ENCODE results near the gene TRPM7.

The TRPM7 gene, protein sequence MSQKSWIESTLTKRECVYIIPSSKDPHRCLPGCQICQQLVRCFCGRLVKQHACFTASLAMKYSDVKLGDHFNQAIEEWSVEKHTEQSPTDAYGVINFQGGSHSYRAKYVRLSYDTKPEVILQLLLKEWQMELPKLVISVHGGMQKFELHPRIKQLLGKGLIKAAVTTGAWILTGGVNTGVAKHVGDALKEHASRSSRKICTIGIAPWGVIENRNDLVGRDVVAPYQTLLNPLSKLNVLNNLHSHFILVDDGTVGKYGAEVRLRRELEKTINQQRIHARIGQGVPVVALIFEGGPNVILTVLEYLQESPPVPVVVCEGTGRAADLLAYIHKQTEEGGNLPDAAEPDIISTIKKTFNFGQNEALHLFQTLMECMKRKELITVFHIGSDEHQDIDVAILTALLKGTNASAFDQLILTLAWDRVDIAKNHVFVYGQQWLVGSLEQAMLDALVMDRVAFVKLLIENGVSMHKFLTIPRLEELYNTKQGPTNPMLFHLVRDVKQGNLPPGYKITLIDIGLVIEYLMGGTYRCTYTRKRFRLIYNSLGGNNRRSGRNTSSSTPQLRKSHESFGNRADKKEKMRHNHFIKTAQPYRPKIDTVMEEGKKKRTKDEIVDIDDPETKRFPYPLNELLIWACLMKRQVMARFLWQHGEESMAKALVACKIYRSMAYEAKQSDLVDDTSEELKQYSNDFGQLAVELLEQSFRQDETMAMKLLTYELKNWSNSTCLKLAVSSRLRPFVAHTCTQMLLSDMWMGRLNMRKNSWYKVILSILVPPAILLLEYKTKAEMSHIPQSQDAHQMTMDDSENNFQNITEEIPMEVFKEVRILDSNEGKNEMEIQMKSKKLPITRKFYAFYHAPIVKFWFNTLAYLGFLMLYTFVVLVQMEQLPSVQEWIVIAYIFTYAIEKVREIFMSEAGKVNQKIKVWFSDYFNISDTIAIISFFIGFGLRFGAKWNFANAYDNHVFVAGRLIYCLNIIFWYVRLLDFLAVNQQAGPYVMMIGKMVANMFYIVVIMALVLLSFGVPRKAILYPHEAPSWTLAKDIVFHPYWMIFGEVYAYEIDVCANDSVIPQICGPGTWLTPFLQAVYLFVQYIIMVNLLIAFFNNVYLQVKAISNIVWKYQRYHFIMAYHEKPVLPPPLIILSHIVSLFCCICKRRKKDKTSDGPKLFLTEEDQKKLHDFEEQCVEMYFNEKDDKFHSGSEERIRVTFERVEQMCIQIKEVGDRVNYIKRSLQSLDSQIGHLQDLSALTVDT (N-terminal part only)

DNA sequence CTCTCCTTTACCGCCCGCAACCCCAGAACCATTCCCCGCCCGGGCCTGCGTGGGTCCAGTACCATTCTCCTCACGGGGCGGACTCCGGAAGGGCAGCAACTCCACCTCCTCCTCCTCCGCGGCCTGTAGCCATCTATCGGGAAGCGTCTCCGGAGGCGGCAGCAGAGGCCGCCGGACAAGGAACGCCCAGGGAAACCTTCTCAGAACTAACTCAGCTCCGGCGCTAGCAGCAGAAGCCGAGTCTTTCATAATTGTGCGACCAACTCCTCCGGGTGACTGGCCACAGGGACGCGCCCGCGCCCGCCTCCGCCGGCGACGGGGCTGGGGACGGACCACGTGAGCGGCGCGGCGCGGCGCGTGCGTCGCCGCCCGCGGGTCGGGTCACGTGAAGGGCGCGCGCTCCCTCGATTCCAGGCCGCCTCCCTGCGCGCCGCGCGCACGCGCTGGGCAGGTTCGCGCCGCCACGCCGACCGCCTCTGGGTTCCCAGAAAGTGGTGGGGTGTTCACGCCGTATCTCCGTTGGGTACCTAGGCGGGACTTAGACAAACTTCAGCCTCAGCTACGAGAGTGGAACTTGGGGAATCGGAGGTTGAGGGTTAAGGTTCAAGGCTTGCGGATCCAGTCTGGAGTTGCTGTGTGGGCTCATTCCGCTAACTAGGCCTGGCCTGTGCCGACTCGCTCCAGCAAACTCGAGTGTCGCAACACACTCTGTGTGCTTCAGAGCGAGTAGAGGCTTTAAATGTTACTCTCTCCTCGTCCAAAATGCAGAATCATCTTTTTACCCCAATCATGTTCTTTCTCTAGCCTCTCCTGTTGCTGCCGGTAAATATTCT is at the start of gene TRPM7:
TSS of gene TRPM7 (minus strand) at position 329 of the 833 bp plus-strand sequence. CDS start at position 65, 264 bp downstream.
- H3K27ac ChIP-seq: peak within 1 kb of the TSS; percentile 93
- H2AFZ ChIP-seq: peak within 1 kb of the TSS; percentile 94
- H3K79me2 ChIP-seq: peaks cover 10% of the 10 kb centered on the region
- peak within 1 kb of the TSS; percentile 89 for H3K9ac ChIP-seq
- H3K4me2 ChIP-seq (ENCODE audit: low read length): peak within 1 kb of the TSS; percentile 90
- no peaks in the 10 kb centered on the region for H3K27me3 ChIP-seq (ENCODE audit: control insufficient read depth, insufficient read depth, low read length)
- H3K9me3 ChIP-seq (ENCODE audit: control insufficient read depth, low read length): no peaks in the 10 kb centered on the region
- TF ChIP-seq, protein P1, sequence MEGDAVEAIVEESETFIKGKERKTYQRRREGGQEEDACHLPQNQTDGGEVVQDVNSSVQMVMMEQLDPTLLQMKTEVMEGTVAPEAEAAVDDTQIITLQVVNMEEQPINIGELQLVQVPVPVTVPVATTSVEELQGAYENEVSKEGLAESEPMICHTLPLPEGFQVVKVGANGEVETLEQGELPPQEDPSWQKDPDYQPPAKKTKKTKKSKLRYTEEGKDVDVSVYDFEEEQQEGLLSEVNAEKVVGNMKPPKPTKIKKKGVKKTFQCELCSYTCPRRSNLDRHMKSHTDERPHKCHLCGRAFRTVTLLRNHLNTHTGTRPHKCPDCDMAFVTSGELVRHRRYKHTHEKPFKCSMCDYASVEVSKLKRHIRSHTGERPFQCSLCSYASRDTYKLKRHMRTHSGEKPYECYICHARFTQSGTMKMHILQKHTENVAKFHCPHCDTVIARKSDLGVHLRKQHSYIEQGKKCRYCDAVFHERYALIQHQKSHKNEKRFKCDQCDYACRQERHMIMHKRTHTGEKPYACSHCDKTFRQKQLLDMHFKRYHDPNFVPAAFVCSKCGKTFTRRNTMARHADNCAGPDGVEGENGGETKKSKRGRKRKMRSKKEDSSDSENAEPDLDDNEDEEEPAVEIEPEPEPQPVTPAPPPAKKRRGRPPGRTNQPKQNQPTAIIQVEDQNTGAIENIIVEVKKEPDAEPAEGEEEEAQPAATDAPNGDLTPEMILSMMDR (IDR thresholded peaks at IDR 0.05): no peak
- no peaks in the 10 kb centered on the region for H3K4me1 ChIP-seq
- peak within 1 kb of the TSS; percentile 88 for H3K4me3 ChIP-seq (ENCODE audit: low read depth, low read length)
- no peaks in the 10 kb centered on the region for H3K36me3 ChIP-seq (ENCODE audit: control insufficient read depth, insufficient read depth, low read length)

DNA sequence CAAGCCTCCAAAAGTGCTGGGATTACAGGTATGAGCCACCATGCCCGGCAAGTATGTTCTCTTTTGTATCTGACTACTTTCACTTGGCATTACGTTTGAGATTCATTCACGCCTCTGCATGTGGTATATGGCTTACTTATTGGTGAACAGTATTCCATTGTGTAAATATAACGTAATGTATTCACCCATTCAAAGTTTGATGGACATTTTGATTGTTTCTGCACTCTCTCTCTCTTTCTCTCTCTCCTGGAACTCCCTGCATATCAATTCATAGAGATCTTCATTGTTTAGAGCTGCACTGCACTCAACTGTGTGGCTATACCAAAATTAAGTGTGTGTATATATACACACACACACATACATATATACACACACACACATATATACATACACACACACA is 48.6 kb upstream of the TRPM7 start:
- H3K27me3 ChIP-seq (ENCODE audit: control insufficient read depth, insufficient read depth, low read length): no peaks in the 10 kb centered on the region
- no peak overlapping the region for H2AFZ ChIP-seq
- no peak overlapping the region for H3K27ac ChIP-seq
- H3K4me1 ChIP-seq: no peaks in the 10 kb centered on the region
- H3K9ac ChIP-seq: no peak overlapping the region
- H3K79me2 ChIP-seq: no peaks in the 10 kb centered on the region
- TF ChIP-seq, protein P1 (IDR thresholded peaks at IDR 0.05): no peak
- H3K36me3 ChIP-seq (ENCODE audit: control insufficient read depth, insufficient read depth, low read length): no peaks in the 10 kb centered on the region
- no peak overlapping the region for H3K4me2 ChIP-seq (ENCODE audit: low read length)
- H3K4me3 ChIP-seq (ENCODE audit: low read depth, low read length): no peak overlapping the region
- H3K9me3 ChIP-seq (ENCODE audit: control insufficient read depth, low read length): no peaks in the 10 kb centered on the region

DNA sequence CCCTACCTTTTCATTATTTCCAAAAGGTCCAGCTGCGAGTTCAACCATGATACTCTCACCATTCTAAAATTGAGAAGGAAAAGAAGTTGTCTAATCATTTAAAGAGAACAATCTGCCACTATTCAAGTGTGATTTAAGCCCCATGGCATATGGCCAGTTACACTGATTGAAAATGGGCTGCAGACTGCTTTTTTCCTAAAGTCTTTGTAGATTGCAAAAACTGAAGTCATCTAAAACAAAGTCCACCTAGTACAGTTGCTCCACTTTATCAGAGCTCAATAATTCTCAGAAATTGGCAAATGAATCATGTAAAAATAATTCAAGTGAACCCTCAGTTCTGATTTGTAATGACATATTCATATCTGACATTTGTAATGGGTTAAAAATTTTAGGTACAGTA is 39.7 kb upstream of the TRPM7 start:
- no peaks in the 10 kb centered on the region for H3K9me3 ChIP-seq (ENCODE audit: control insufficient read depth, low read length)
- TF ChIP-seq, protein P1 (IDR thresholded peaks at IDR 0.05): no peak
- no peak overlapping the region for H3K9ac ChIP-seq
- H3K4me1 ChIP-seq: no peaks in the 10 kb centered on the region
- no peak overlapping the region for H3K4me2 ChIP-seq (ENCODE audit: low read length)
- H3K4me3 ChIP-seq (ENCODE audit: low read depth, low read length): no peak overlapping the region
- no peak overlapping the region for H2AFZ ChIP-seq
- no peak overlapping the region for H3K27ac ChIP-seq
- no peaks in the 10 kb centered on the region for H3K79me2 ChIP-seq
- no peaks in the 10 kb centered on the region for H3K27me3 ChIP-seq (ENCODE audit: control insufficient read depth, insufficient read depth, low read length)
- H3K36me3 ChIP-seq (ENCODE audit: control insufficient read depth, insufficient read depth, low read length): no peaks in the 10 kb centered on the region

DNA sequence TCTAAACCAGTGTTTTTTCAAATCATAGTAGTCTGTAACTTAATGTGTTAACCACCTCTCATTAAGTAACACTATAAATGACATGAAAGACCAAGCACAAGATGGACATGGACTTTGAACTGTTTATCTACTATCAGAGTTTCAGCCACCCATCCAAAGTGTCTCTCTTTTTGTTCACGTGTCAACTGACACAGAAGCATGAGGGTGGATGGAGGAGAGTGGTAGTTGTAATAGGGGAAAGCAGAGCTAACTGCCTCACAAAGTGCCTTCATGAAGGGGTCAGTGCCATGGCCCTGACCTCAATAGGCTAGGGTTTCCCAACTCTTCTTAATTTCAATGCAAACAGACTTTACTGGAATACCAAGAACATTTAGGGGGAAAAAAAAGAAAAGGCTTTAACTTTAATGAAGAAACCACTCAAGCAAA is 32.1 kb upstream of the TRPM7 start:
- H3K4me2 ChIP-seq (ENCODE audit: low read length): no peak overlapping the region
- H3K79me2 ChIP-seq: no peaks in the 10 kb centered on the region
- no peak overlapping the region for H3K27ac ChIP-seq
- H3K4me1 ChIP-seq: no peaks in the 10 kb centered on the region
- no peaks in the 10 kb centered on the region for H3K36me3 ChIP-seq (ENCODE audit: control insufficient read depth, insufficient read depth, low read length)
- H3K9me3 ChIP-seq (ENCODE audit: control insufficient read depth, low read length): no peaks in the 10 kb centered on the region
- no peak overlapping the region for H3K9ac ChIP-seq
- H3K27me3 ChIP-seq (ENCODE audit: control insufficient read depth, insufficient read depth, low read length): no peaks in the 10 kb centered on the region
- TF ChIP-seq, protein P1 (IDR thresholded peaks at IDR 0.05): no peak
- no peak overlapping the region for H2AFZ ChIP-seq
- no peak overlapping the region for H3K4me3 ChIP-seq (ENCODE audit: low read depth, low read length)
